EH (cell line): Measurements from ENCODE around the gene GOLGA6A.
A peak's percentile ranks its signal among the peaks of the same experiment; 100 is the strongest.

Source experiments
- DNase-seq: peaks from one replicate; pipeline ENCODE4 v3.0.0-alpha.2; 2015; ENCODE audit warnings: low read depth

GOLGA6A gene

DNA sequence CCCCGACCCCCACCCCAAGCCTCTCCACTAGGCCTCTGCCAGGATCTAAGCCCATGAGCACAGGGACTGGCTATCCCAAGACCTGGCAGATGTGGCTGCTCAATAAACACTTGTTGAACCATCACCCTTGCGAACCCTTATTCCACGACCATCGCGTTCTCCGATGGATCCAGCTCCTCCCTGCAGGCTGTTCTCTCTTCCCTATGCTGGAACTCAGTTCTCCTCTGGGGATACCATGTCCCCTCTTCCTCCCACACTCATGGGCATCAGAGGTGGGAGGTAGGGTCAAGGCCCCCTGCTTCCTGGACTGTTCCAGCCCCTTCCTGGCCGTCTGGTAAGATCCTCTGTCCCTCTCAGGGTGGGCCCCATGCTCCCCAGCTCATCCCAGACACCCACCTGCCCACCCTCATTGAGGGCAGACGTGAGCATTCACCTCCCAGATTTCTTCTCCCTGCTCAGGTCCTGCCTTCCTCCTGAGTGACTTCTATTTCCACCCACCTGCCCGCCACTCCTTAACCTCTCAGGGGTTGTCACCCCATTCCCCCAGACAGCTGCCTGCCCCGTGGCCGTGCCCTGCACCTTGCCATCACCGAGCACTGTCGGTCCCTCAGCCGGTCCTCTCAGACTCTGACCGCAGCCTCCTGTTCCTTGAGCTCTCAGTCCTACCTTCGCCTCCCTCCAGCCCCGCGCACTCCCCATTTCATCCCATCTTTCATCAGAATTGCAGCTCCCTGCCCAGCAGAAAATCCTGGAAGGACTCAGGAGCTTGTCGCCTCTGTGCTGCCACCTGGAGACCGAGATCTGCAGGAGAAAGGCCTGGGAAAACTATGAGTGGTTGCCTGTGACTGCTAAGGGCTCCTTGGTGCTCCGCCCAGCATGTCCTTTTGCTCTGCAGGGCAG lies 45.8 kb downstream of the GOLGA6A start:
- DNase-seq, result peak; percentile 74

DNA sequence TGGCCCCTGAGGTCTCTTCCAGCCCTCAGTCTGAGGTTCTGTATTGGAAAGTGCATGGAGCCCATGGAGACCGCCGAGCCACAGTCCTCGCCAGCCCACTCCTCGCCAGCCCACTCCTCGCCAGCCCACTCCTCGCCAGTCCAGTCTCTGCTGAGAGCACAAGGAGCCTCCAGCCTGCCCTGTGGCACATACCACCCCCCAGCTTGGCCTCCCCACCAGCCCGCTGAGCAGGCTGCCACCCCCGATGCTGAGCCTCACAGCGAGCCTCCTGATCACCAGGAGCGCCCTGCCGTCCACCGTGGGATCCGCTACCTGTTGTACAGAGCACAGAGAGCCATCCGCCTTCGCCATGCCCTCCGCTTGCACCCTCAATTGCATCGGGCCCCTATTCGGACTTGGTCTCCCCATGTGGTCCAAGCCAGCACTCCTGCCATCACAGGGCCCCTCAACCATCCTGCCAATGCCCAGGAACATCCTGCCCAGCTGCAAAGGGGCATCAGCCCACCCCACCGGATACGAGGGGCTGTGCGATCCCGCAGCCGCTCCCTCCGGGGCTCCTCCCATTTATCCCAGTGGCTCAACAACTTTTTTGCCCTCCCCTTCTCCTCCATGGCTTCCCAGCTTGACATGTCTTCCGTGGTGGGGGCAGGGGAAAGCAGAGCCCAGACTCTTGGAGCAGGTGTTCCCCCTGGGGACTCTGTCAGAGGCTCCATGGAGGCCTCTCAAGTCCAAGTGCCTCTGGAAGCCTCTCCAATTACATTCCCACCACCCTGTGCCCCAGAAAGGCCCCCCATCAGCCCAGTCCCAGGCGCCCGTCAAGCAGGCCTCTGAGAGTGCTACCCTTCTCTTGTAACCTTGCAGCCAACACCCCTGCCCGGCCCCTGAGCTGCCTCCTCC lies 47.0 kb downstream of the GOLGA6A start:
- DNase-seq, result no peak

DNA sequence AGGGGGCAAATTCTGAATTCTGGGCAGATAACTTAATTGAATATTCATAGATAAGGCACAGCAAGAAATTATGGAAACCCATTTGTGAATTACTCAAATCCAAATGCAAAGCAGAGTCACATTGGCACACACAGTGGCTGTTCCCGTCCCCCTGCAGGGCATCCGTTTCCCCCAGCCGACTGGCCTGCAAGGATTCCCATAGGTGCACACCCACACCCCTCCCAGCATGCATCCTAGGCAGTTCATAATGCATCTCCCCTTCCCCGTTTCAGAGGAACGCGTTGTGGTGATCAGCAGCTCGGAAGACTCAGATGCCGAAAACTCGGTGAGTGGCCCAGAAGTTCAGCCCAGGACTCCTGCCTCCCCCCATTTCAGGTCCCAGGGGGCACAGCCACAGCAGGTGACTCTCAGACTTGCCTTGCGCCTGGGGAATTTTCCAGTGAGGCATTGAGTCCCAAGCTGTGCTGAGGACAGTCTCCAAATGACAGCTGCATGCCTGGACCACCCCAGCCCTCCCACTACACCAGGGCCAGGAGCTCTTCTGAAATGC lies 48.1 kb downstream of the GOLGA6A start:
- no peak for DNase-seq

DNA sequence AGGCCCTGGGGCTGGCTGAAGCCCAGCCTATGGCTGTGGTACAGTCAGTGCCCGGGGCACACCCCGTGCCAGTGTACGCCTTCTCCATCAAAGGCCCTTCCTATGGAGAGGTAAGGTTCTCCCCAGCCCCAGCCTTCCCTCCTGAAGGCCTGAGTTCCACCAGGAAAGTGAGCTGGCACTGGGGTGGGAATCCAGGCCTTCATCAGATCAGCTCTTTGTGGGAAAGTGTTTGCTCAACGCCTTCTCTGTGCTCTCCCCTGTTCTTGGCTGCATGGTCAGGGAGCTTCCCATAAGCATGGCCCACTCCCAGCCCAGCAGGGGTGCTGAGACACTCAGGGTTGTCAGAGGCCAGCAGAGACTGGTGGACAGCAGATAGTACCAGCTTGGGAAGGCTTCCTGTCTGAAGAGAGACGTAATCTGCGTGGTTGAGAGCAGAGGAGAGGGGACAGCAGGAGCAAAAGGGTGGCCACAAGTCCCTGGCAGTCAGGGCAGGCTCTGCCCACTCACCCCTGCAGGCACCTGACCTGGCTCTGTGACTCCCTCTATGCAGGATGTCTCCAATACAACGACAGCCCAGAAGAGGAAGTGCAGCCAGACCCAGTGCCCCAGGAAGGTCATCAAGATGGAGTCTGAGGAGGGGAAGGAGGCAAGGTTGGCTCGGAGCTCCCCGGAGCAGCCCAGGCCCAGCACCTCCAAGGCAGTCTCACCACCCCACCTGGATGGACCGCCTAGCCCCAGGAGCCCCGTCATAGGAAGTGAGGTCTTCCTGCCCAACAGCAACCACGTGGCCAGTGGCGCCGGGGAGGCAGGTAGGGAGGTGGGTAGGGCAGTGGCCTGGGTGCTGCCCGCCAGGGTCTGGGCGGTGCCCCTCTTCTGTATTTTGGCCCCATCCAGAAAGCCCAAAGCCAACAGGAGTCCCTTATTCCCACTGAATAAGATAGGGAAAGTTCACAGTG lies 49.5 kb downstream of the GOLGA6A start:
- no peak for DNase-seq

DNA sequence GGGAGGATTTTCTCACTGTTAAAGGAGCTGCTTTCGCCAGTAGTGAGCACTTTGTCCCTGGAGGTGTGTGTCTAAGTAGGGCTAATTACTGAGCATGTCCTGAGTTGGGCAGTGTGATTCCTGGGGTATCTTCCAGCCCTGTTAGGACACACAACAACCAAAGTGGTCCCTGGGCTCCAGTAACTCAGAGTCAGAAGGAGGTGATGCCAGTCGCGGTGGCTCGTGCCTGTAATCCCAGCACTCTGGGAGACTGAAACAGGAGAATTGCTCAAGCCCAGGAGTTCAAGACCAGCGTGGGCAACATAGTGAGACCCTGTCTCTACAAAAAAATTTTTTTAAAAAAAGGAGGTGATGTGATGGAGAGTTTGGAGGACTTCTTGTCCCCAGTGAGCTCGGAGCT lies 50.3 kb downstream of the GOLGA6A start:
- no peak for DNase-seq

DNA sequence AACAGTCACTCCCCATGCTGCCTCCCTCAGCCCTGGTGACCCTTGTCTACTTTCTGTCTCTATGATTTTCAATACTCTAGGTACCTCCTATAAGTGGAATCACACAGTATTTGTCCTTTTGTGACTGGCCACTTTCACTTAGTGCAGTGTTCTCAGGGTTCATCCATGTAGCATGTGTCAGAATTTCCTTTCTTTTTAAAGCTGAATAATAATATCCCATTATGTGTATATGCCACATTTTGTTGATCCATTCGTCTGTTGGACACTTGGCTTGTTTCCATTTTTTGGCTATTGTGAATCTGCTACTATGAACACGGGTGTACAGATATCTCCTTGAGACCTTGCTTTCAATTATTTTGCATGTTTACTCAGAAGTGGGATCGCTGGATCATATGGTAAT lies 53.7 kb downstream of the GOLGA6A start:
- DNase-seq, result no peak

DNA sequence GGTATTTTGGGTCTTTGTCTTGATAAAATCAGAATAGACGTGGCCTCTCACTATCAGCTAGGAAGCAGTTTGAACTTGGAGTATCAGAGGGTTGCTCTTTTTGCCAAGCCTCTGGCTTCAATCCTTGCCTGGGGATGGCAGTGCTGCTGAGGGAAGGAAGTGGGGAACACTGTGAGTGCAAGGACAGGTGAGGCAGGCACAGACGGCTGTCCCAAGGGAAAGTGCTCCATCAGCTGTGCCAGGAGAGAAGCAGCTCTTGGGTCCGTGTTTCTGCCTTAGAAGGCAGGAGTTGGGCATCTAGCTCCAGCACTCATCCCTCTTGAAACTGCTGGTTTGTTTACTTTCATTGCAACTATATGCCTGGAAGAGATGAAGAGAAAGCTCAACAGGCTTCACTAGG lies 54.7 kb downstream of the GOLGA6A start:
- DNase-seq, result no peak

DNA sequence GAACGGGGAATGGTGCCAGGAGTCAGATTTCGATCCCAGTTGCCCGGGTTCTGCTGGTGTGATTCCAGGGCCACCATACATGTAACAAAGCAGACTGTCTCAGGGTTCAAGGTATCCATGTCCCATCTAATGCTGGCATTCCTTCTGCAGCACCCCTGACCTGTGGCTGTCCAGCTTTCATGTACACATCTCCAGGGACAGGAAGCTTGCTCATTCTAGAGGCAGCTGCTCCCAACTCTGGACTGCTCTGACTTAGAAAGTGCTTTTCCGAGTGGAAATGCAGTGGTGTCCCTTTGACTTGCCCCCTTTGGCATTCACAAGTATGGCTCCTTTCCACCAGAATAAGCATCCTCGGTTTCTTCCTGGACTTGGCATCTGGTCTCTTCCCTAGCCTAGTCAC lies 56.9 kb downstream of the GOLGA6A start:
- DNase-seq, result peak; percentile 76

DNA sequence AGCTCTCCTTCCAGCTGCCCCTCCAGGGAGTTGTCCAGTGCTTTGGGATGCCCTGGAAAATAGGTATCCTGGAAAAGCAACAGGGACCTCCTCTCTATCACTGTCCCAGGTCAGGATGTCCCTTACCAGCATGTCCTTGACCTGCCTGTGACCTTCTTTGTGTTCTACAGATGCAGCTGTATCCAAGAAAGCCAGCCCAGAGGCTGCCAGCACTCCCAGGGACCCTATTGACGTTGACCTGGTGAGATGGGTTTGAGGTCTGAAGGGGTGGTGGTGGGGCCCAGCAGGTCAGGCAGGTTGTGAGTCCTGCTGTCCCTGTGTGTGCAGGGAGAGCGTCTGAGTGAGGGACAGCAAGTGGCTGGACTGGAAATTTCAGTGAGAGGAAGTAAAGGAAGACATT lies 57.7 kb downstream of the GOLGA6A start:
- DNase-seq, result no peak

DNA sequence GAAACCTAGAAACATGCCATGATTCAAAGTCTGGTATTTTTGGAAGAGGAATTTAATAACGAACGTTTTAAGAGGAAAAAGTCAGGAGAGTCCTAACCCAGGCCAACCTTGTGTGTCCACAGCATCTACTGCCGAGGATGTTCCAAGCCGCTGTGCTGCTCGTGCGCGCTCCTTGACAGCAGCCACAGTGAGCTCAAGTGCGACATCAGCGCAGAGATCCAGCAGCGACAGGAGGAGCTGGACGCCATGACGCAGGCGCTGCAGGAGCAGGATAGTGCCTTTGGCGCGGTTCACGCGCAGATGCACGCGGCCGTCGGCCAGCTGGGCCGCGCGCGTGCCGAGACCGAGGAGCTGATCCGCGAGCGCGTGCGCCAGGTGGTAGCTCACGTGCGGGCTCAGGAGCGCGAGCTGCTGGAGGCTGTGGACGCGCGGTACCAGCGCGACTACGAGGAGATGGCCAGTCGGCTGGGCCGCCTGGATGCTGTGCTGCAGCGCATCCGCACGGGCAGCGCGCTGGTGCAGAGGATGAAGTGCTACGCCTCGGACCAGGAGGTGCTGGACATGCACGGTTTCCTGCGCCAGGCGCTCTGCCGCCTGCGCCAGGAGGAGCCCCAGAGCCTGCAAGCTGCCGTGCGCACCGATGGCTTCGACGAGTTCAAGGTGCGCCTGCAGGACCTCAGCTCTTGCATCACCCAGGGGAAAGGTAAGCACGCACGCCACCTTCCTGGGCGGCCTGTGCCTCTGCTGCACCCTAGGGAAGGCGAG lies 59.5 kb downstream of the GOLGA6A start:
- no peak for DNase-seq
